Stimulated activated CD4-positive, alpha-beta T cell treated with anti-CD3 and anti-CD28 coated beads, Interleukin-12 subunit alpha, Interleukin-12 subunit beta, amount 100 ng/mL, for 24 hours (primary cell): ENCODE data around the gene TNFRSF8.
A peak's percentile ranks its signal among the peaks of the same experiment; 100 is the strongest.

ENCODE experiments used
- DNase-seq, 2 experiments: peaks; one replicate each; pipeline ENCODE4 v3.0.0-alpha.2; 2020; ENCODE audit warnings: low read depth in 2 of 2

TNFRSF8 gene

GRCh38 chr1:12157366-12158231 is 94.5 kb downstream of the TNFRSF8 start:
- no peak for DNase-seq

- no peak for DNase-seq
Measured at GRCh38 chr1:12158357-12159092, 95.4 kb downstream of the TNFRSF8 start.

- no peak for DNase-seq
Measured at GRCh38 chr1:12159816-12160215, 96.7 kb downstream of the TNFRSF8 start.

GRCh38 chr1:12161324-12161661 is 98.2 kb downstream of the TNFRSF8 start:
- no peak for DNase-seq

- peak; percentile 64 to 71 for DNase-seq
Measured at GRCh38 chr1:12161662-12162458, 98.8 kb downstream of the TNFRSF8 start.

- DNase-seq = no peak
Measured at GRCh38 chr1:12162459-12163137, 99.5 kb downstream of the TNFRSF8 start.

GRCh38 chr1:12163210-12163609 is 100.1 kb downstream of the TNFRSF8 start:
- DNase-seq = no peak

GRCh38 chr1:12164210-12164609 is 101.1 kb downstream of the TNFRSF8 start:
- DNase-seq = no peak

GRCh38 chr1:12165342-12165741 is 102.2 kb downstream of the TNFRSF8 start:
- no peak for DNase-seq

- peak; percentile 47 to 65 for DNase-seq
Measured at GRCh38 chr1:12166834-12167492, 103.9 kb downstream of the TNFRSF8 start, which contains the start of gene TNFRSF1B. Gene TNFRSF1B, plus strand, starts transcription at chr1:12166991. Its CDS starts 101 bp downstream, at chr1:12167092.

- DNase-seq = no peak
Measured at GRCh38 chr1:12167493-12168429, 104.7 kb downstream of the TNFRSF8 start.

GRCh38 chr1:12168451-12169160 is 105.5 kb downstream of the TNFRSF8 start:
- DNase-seq = no peak

- DNase-seq = no peak
Measured at GRCh38 chr1:12169442-12170135, 106.5 kb downstream of the TNFRSF8 start.

GRCh38 chr1:12170263-12170671 is 107.2 kb downstream of the TNFRSF8 start:
- DNase-seq = no peak

GRCh38 chr1:12171206-12172041 is 108.3 kb downstream of the TNFRSF8 start:
- DNase-seq = no peak

- DNase-seq = no peak
Measured at GRCh38 chr1:12172042-12172851, 109.1 kb downstream of the TNFRSF8 start.

GRCh38 chr1:12173041-12173509 is 110.0 kb downstream of the TNFRSF8 start:
- DNase-seq = no peak
